Fibroblast of villous mesenchyme (primary cell): ENCODE results near the gene CYP27B1. TPM values are rescaled to one million over a fixed set of nuclear protein-coding genes. Genes with fewer than 3 reads are reported as not detected.
"Not testable (repeated sequence)": the region's sequence is repeated elsewhere in the genome, so short reads cannot be mapped to it uniquely, and the experiment has no call there.

Source experiments
- DNase-seq: peaks from one replicate; pipeline ENCODE4 v3.0.0-alpha.2; 2010; ENCODE audit warnings: low read depth
- H3K4me3 ChIP-seq: 2 replicates; pipeline ENCODE4 v1.5.1; 2011; ENCODE audit warnings: low read depth, mild to moderate bottlenecking, low read length
- total RNA-seq: library from RNA; depleted of rRNA; stranded (reverse); fragments of >200 nt; gene quantifications from 2 replicates; pipeline ENCODE4 v1.2.3, GENCODE V29; 2012
- TF ChIP-seq, protein P1 (sequence below): IDR thresholded peaks from 2 replicates; pipeline ENCODE4 v1.5.1; 2012; ENCODE audit warnings: low read depth, mild to moderate bottlenecking, low read length; ENCODE audit not compliant: insufficient read depth

Gene CYP27B1
- total RNA-seq, 1 donor, result 3.0 TPM

DNA sequence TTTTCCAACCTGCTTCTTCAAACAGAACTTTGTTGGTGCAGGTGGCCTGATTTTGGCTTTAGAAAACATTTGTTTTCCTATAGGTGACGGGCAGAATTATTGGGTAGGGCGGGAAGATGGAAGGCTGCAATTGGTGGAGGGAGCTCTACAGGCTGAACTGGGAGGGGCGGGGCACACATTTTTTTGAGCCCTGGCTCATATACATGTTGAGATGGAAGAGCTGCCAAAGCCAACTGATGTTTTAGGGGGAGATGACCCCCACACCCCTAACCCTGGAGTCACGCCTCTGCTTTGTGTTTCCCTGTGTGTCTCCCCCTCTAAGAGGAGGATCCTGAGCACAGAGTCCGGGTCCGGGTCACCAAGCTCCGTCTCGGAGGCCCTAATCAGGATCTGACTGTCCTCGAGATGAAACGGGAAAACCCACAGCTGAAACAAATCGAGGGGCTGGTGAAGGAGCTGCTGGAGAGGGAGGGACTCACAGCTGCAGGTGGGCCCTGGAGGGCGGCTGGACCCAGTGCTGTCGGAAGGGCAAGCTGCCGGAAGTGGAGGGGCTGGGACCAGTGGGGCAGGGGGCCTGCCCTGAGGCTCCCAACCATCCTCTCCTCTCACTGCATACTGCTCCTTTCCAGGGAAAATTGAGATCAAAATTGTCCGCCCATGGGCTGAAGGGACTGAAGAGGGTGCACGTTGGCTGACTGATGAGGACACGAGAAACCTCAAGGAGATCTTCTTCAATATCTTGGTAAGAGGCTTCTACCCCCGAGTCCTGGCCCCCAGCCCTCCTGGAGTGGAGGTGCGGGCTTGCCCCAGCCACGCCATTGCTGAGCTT is 46.9 kb downstream of the CYP27B1 start:
- TF ChIP-seq, protein P1, sequence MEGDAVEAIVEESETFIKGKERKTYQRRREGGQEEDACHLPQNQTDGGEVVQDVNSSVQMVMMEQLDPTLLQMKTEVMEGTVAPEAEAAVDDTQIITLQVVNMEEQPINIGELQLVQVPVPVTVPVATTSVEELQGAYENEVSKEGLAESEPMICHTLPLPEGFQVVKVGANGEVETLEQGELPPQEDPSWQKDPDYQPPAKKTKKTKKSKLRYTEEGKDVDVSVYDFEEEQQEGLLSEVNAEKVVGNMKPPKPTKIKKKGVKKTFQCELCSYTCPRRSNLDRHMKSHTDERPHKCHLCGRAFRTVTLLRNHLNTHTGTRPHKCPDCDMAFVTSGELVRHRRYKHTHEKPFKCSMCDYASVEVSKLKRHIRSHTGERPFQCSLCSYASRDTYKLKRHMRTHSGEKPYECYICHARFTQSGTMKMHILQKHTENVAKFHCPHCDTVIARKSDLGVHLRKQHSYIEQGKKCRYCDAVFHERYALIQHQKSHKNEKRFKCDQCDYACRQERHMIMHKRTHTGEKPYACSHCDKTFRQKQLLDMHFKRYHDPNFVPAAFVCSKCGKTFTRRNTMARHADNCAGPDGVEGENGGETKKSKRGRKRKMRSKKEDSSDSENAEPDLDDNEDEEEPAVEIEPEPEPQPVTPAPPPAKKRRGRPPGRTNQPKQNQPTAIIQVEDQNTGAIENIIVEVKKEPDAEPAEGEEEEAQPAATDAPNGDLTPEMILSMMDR, result no peak
- no peak for DNase-seq
- H3K4me3 ChIP-seq, result no peak overlapping the region

DNA sequence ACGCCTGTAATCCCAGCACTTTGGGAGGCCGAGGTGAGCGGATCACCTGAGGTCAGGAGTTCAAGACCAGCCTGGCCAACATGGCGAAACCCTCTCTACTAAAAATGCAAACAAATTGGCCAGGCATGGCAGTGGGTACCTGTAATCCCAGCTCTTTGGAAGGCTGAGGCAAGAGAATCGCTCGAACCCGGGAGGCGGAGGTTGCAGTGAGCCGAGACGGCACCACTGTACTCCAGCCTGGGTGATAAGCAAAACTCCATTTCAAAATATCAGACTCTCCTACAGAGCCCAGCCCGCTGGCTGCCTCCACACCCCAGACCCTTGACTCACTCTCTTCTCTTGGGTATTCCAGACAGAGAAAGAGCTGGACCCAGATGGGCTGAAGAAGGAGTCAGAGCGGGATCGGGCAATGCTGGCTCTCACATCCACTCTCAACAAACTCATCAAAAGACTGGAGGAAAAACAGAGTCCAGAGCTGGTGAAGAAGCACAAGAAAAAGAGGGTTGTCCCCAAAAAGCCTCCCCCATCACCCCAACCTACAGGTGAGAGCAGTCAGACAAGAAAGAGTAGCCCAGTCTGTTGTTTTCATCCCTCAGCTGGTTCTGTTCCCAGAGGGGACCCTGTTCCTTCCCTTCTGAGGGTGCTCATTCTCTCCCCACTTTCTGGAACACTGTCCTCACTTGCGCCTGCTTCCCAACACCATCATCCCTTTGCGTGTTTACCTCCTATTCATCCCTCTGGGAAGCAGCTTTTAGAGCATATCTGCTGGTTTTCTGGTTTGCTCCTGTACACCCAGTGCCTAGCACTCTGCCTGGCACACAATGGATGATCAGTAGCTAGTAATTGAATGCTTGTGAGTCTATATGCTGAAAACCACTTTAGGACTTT is 48.0 kb downstream of the CYP27B1 start:
- no peak for DNase-seq
- TF ChIP-seq, protein P1, result no peak
- no peak overlapping the region for H3K4me3 ChIP-seq

DNA sequence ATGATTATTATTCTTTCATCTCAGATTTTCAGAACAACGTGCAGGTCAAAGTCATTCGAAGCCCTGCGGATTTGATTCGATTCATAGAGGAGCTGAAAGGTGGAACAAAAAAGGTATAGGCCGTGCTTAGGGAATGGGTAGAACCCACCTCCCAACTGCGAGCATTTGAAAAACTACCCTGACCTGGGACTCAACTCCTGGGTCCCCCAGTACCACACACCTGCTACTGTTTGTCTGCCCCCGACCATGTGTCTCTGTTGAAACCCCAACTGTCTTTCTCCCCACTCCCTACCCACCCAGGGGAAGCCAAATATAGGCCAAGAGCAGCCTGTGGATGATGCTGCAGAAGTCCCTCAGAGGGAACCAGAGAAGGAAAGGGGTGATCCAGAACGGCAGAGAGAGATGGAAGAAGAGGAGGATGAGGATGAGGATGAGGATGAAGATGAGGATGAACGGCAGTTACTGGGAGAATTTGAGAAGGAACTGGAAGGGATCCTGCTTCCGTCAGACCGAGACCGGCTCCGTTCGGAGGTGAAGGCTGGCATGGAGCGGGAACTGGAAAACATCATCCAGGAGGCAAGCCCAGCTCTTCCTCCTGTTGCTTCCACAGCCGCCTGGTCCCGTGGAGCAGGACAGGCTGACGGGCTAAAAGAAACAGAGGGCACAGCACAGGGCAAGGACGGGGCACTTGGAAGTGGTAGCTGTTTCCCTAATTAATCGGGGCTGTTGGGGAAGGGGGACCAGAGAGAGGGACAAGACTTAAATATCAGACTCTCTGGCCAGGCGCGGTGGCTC is 48.8 kb downstream of the CYP27B1 start:
- no peak for DNase-seq
- no peak overlapping the region for H3K4me3 ChIP-seq
- TF ChIP-seq, protein P1, result no peak

DNA sequence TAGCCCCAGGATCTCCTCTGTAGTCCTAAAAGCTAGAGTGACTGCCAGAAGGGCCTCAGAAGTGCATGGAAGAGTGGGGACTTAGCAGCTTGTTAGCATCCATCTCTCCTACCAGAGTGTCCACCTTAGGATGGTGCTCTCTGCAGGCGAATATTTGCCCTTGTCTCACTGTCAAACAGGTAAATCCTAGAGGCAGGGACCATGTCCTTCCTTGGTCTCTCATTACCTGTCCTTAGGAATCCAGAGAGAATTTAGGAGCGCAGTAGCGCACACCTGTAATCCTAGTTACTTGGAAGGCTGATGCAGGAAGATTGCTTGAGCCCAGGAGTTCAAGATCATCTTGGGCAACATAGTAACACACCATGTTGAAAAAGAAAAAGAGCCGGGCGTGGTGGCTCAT is 49.7 kb downstream of the CYP27B1 start:
- TF ChIP-seq, protein P1, result no peak
- H3K4me3 ChIP-seq, result no peak overlapping the region
- DNase-seq, result no peak

DNA sequence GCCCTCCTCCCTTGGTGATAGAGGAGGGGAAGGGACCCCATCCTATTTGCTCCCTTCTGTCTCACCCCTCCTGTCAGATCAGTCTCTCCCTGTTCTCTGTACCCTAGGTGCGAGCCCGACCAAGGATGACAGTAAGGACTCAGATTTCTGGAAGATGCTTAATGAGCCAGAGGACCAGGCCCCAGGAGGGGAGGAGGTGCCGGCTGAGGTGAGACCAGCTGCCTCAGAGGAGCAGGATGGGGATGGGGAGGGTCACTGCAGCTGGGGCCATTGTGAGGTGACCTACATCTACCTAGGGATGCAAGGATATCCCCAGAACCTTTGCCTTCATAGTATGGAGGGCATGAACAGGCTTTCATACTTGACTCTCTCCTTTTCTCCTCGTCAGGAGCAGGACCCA is 50.6 kb downstream of the CYP27B1 start:
- no peak overlapping the region for H3K4me3 ChIP-seq
- DNase-seq, result no peak
- TF ChIP-seq, protein P1, result no peak

DNA sequence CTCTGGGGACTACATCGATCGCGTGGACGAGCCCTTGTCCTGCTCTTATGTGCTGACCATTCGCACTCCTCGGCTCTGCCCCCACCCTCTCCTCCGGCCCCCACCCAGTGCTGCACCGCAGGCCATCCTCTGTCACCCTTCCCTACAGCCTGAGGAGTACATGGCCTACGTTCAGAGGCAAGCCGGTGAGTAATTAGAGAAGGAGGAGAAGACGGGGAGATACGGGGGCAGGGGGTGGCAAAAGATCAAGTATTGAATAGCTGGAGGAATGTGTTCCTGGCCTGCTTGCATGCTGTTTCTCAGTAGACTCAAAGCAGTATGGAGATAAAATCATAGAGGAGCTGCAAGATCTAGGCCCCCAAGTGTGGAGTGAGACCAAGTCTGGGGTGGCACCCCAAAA is 51.1 kb downstream of the CYP27B1 start:
- TF ChIP-seq, protein P1, result no peak
- DNase-seq, result no peak
- no peak overlapping the region for H3K4me3 ChIP-seq

DNA sequence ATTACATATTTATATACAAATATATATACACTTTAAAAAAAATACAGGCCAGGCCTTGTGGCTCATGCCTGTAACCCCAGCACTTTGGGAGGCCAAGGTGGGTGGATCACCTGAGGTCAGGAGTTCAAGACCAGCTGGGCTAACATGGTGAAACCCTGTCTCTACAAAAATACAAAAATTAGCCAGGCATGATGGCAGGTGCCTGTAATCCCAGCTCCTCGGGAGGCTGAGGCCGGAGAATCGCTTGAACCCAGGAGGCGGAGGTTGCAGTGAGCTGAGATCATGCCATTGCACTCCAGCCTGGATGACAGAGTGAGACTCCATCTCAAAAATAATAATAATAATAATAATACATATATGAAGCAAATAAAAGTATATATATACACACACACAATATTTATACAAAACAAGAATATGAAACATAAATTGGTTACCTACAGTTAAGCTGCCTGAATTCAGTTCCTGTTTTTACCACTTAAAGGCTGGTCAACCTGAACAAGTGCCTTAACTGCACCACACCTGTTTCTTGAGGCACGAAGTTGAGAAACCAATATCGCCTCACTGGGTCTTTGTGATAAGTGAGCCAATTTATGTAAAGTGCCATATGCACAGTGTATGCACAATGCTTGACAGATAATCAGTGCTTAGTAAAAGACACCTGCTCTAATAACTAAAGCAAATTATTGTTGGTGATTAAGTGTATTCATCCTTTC is 51.7 kb downstream of the CYP27B1 start:
- DNase-seq, H3K4me3 ChIP-seq: not testable (repeated sequence)
